ENCODE measurements around the gene L3HYPDH.
"Not testable (repeated sequence)": the region's sequence is repeated elsewhere in the genome, so short reads cannot be mapped to it uniquely, and the experiment has no call there.

GRCh38 chr14:59448673-59449072, 35.5 kb downstream of the L3HYPDH start:
- TF ChIP-seq CTCF (IDR thresholded peaks at IDR 0.05; ENCODE audit: borderline replicate concordance, extremely low read depth, low read length, poor library complexity, severe bottlenecking); EZH2 (IDR thresholded peaks at IDR 0.05; ENCODE audit: borderline replicate concordance, low read depth, low read length, severe bottlenecking): not testable (repeated sequence)
